Stimulated activated naive CD4-positive, alpha-beta T cell treated with Interleukin-2 at 50 U/mL for 16 hours (primary cell): ENCODE data around the gene CXCL14.
"Not testable (repeated sequence)": the region's sequence is repeated elsewhere in the genome, so short reads cannot be mapped to it uniquely, and the experiment has no call there.

Experiments used
- DNase-seq: peaks from one replicate; lab custom pipeline; 2025; lab: John Stamatoyannopoulos, UW

CXCL14 gene

DNA sequence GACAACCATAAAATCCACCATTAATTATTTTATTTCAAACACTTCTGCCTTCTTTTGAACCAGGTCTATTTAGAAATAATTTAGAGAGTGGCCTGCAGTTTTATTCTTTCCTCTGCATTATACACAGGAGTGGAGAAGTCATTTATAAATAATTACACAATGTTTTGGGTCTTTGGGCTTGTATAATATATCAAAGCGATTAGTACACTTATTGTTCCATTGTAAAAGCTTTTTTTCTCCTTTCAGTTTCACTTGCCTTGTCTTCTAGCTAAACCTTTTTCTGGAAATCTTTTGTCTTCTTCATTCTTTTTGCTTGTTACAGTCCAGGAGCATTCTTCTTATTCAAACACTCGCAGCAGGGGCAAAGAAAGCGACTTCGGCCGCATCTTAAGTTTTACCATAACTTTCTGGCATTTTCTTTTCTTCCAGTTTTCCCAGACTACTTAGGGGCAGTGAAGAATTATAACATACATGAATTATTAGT lies 35.7 kb downstream of the CXCL14 start:
- DNase-seq, result no peak

DNA sequence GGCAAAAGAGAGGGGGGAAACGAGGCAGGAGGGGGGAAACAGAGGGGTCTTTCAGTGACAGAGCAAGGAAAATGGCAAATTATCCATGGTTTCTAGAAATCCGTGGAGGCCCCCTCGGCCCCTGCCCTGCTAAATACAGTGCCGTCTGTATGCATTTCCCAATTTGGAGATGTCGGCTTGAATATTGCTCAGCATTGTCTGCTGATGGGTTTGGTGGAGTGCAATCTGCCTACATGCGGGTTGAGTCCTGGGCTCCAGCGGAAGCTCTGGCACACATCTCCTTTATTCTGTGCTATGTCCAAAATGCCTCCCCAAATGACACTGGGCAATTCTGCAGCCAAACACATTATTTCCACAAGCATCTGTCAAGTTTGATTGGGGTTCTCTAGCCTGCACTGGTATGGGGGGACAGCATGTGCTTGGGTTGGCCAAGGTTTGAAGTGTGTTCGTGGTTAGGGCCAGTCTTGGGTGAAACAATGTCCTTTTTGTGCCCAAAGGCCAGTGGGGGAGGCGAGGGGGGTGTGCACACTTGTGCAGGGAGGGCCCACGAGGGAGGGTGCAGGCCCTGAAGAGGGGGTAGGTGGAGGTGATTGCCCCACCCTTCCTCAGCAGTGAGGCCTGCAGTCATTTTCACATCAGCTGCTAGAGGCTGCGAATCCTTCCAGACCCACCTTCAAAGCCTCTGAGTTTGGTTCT lies 36.8 kb downstream of the CXCL14 start:
- no peak for DNase-seq

GRCh38 chr5:135539430-135540005 lies 39.3 kb downstream of the CXCL14 start:
- DNase-seq, result no peak

- no peak for DNase-seq
These were observed 40.5 kb downstream of the CXCL14 start for GRCh38 chr5:135538261-135538660.

DNA sequence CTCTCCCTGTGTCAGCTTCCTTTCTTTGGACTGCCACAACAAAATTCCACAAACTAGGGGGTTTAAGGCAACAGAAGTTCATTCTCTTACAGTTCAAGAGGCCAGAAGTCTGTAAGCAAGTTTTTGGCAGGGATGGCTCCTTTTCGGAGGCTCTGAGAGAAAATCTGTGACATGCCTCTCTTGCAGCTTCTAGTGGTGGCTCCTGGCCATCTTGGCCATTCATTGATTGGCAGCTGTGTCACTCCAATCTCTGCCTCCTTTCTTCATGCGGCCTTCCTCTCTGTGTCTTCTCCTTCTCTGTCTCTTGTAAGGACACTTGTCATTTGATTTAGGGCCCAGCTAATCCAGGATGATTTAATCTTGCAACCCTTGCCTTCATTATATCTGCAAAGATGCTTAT lies 41.0 kb downstream of the CXCL14 start:
- DNase-seq, result no peak

- DNase-seq, result no peak
These were observed 41.5 kb downstream of the CXCL14 start for GRCh38 chr5:135537271-135537670.

DNA sequence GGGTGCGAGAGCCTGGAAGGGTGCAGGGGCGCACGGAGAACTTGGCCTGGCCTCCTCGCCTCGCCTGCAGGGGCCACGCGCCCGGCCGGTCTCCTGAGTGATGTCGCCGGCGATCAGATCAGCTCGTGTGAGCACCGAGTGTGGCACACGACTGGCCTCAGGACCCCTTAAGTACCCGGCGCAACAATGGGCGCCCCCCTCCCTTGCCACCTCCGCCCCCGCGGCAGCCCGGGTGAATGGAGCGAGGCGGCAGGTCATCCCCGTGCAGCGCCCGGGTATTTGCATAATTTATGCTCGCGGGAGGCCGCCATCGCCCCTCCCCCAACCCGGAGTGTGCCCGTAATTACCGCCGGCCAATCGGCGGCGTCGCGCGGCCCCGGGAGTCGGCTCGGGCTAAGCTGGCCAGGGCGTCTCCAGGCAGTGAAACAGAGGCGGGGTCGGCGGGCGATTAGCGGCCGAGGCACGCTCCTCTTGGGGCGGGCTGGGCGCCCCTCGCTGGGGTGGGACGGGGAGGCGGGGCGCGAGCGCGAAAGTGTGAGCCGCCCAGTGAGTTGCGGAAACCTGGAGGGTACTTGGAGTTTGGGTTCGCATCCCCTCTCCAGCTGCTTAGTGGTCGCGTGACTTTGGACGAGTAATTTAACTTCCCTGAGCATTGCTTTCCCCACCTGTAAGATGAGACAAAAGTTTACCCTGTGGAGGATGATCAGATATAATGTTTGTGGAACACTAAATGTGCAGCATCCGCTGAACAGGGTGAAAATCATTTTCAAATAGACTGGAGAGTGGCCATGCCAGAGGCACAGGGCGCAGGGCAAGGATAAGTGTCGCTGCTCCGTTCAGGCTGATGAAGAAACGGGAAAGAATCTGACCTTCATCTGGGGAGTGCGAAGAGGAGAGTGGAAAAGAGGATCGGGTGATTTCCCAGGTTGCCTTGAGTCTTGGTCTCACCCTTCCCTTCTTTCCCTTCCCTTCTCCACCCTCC lies 42.7 kb downstream of the CXCL14 start, which contains the start of gene NEUROG1:
Gene NEUROG1, minus strand, starts transcription at position 145 of the 982 bp plus-strand sequence. CDS start 274 bp downstream, outside the sequence.
- DNase-seq, result no peak

DNA sequence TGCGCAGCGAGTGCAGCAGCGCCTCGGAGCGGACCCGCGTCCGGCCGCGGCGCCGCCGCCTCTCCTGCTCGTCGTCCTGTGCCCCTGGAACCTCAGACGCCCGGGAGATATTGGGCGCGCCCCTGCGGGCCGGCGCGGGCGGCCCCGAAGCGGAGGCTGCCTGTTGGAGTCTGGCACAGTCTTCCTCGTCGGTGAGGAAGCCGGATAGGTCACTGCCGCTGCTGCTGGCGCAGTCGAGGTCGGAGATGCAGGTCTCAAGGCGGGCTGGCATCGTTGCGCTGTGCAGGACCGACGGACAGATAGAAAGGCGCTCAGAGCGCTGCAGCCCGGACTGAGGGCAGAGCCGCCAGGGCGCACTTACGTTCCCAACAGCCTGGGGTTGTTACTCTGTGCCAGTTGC lies 43.4 kb downstream of the CXCL14 start:
- DNase-seq, result no peak

- DNase-seq, result no peak
These were observed 44.0 kb downstream of the CXCL14 start for GRCh38 chr5:135534609-135535419.

DNA sequence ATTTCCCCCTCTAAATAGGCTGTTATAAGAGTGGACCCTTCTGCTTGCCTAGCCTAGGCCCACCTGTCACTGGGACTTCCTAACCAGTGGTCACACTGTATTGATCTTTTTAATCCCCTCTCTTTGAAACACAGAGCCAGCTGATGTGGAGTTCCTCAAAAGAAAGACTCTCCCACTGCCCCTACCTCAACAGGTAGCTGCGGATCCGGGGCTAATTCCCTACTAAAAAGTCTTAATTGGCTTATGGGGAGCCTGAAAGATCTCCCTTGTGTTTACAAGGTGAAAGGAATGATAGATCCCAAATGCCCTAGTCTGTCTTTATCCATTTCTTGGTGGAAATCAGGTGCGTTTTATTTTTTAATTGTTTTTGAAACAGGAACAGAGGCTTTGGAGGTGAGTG lies 45.0 kb downstream of the CXCL14 start:
- DNase-seq, result no peak

GRCh38 chr5:135533334-135533733 lies 45.5 kb downstream of the CXCL14 start:
- DNase-seq, result no peak

DNA sequence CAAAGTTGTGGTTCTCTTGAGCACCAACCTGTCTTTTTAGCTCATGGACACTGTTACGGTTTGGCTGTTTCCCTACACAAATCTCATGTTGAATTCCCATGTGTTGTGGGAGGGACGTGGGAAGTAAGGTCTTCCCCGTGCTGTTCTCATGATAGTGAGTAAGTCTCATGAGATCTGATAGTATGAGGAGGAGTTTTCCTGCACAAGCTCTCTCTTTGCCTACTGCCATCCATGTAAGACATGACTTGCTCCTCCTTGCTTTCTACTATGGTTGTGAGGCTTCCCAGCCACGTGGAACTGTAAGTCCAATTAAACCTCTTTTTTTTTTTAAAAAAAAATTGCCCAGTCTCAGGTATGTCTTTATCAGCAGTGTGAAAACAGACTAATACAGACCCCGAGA lies 49.2 kb downstream of the CXCL14 start:
- DNase-seq, result not testable (repeated sequence)

DNA sequence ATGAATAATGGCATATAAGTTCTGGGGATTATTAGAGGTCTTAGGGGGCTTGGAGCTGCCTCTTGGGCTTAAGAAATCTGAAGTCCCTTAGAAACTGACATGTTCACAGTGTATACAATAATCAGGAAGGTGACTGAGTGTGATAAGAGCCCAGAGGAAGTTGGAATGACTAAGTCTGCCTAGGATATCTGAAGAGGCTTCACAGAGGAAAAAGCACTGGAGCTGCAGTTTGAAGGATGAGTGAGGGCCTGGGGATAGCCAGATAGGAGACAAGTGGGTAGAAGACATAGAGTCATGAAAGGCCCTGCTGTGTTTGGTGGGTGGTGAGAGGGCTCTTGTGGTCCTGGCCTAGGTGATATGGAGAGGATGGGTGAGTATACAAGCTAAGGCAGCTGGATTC lies 51.9 kb downstream of the CXCL14 start:
- no peak for DNase-seq

- DNase-seq, result no peak
These were observed 56.8 kb downstream of the CXCL14 start for GRCh38 chr5:135521964-135522363.
